Measurements from ENCODE around the gene SLC12A7.

- no peak for TF ChIP-seq CTCF (conservative IDR thresholded peaks at IDR 0.05)
- TF ChIP-seq EZH2 (IDR thresholded peaks at IDR 0.05; ENCODE audit: low read depth): no peak
These were observed 58.4 kb downstream of the SLC12A7 start for GRCh38 chr5:1053391-1054017.

All from PC-9 (cell line).